SK-N-SH (cell line): ENCODE data around the gene GATC. TPM values are rescaled to one million over a fixed set of nuclear protein-coding genes. Genes with fewer than 3 reads are reported as not detected.

Source experiments
- CTCF ChIA-PET: fragments of 300-600, 350-600 bp; formaldehyde crosslinking; extraction: SDS; loops from one replicate; lab custom pipeline; 2021; lab: Yijun Ruan, JAX
- POLR2A ChIA-PET: fragments of 350-600 bp; sonication (Branson Sonifier 250); formaldehyde crosslinking; extraction: SDS; loops from one replicate; lab custom pipeline; 2020; ENCODE audit warnings: antibody characterized with exemption, inconsistent platforms; lab: Yijun Ruan, JAX
- DNase-seq: peaks from one replicate; pipeline ENCODE4 v3.0.0; 2012
- H2AFZ ChIP-seq: fragments of 200-600 bp; sonication (generic); 2 replicates; pipeline ENCODE4 v1.8.1; 2016; ENCODE audit warnings: antibody characterized with exemption, mild to moderate bottlenecking, low read depth
- H3F3A ChIP-seq: fragments of 200-600 bp; sonication (generic); replicated peaks from 2 replicates; pipeline ENCODE3; 2016; ENCODE audit warnings: antibody characterized with exemption, mild to moderate bottlenecking; ENCODE audit not compliant: insufficient read depth
- H3K27ac ChIP-seq, 2 experiments: fragments of 200-500 bp in 1 of 2; fragments of 200-600 bp in 1 of 2; sonication (Bioruptor generic) in 1 of 2; sonication (generic), shearing (Covaris generic) in 1 of 2; 2 replicates each; pipeline versions ENCODE4 v1.5.1 to v1.6.1; 2014 to 2016; ENCODE audit warnings: low read depth in 2 of 2, inconsistent platforms in 1 of 2, low read length in 1 of 2, mild to moderate bottlenecking in 1 of 2, mixed read lengths in 1 of 2
- H3K27me3 ChIP-seq: fragments of 200-600 bp; sonication (generic), shearing (Covaris generic); 2 replicates; pipeline ENCODE4 v1.6.1; 2016; ENCODE audit warnings: mixed run types; ENCODE audit not compliant: insufficient read depth
- H3K36me3 ChIP-seq, 2 experiments: fragments of 200-500 bp in 1 of 2; fragments of 200-600 bp in 1 of 2; sonication (Bioruptor generic) in 1 of 2; sonication (generic) in 1 of 2; replicated peaks in 1 of 2; 2 replicates each; pipeline versions ENCODE3 to v1.5.1; 2014 to 2016; ENCODE audit warnings: low read length in 1 of 2, mild to moderate bottlenecking in 1 of 2; ENCODE audit not compliant: insufficient read depth in 2 of 2, control insufficient read depth in 1 of 2
- H3K4me1 ChIP-seq, 2 experiments: fragments of 200-500 bp in 1 of 2; fragments of 200-600 bp in 1 of 2; sonication (Bioruptor generic) in 1 of 2; sonication (generic), shearing (Covaris generic) in 1 of 2; 2 replicates each; pipeline versions ENCODE4 v1.5.1 to v1.6.1; 2014 to 2016; ENCODE audit warnings: low read depth in 1 of 2, low read length in 1 of 2, mixed run types in 1 of 2; ENCODE audit not compliant: insufficient read depth in 2 of 2, control insufficient read depth in 1 of 2
- H3K4me2 ChIP-seq: fragments of 200-600 bp; sonication (generic), shearing (Covaris generic); 2 replicates; pipeline ENCODE4 v1.6.1; 2017; ENCODE audit warnings: mixed run types
- H3K4me3 ChIP-seq, 2 experiments: fragments of 200-500 bp in 1 of 2; fragments of 200-600 bp in 1 of 2; sonication (Bioruptor generic) in 1 of 2; sonication (generic), shearing (Covaris generic) in 1 of 2; 2 replicates each; pipeline versions ENCODE4 v1.5.1 to v1.8.1; 2014 to 2016; ENCODE audit warnings: low read depth in 2 of 2, inconsistent platforms in 1 of 2, low read length in 1 of 2, mild to moderate bottlenecking in 1 of 2, mixed read lengths in 1 of 2, moderate library complexity in 1 of 2
- H3K79me2 ChIP-seq: fragments of 200-600 bp; sonication (generic); 2 replicates; pipeline ENCODE4 v1.8.1; 2017; ENCODE audit warnings: mild to moderate bottlenecking; ENCODE audit not compliant: insufficient read depth
- H3K9ac ChIP-seq: fragments of 200-600 bp; sonication (generic); 2 replicates; pipeline ENCODE4 v1.6.1; 2017; ENCODE audit warnings: mixed run types
- H3K9me2 ChIP-seq: fragments of 200-600 bp; sonication (generic); 2 replicates; pipeline ENCODE4 v1.6.1; 2017; ENCODE audit warnings: mixed run types
- H3K9me3 ChIP-seq: fragments of 200-600 bp; sonication (generic); 2 replicates; pipeline ENCODE4 v1.6.1; 2017; ENCODE audit warnings: mixed run types, mild to moderate bottlenecking, moderate library complexity
- H4K20me1 ChIP-seq: fragments of 200-600 bp; sonication (generic); 2 replicates; pipeline ENCODE4 v1.6.1; 2017; ENCODE audit warnings: mild to moderate bottlenecking, mixed run types; ENCODE audit not compliant: insufficient read depth
- CHD2 ChIP-seq: fragments of 150-350 bp; IDR thresholded peaks from 2 replicates; pipeline ENCODE4 v1.6.1; 2018; ENCODE audit warnings: low read length; ENCODE audit not compliant: partially characterized antibody
- EP300 ChIP-seq, 2 experiments: IDR thresholded peaks; 2 replicates each; pipeline versions ENCODE4 v1.4.0 to v1.6.1; 2012; ENCODE audit warnings: borderline replicate concordance in 1 of 2, low read depth in 1 of 2, low read length in 1 of 2
- FOSL2 ChIP-seq: IDR thresholded peaks from 2 replicates; pipeline ENCODE4 v1.4.0; 2012; ENCODE audit warnings: low read depth, mild to moderate bottlenecking, moderate library complexity, borderline replicate concordance
- GABPA ChIP-seq: IDR thresholded peaks from 2 replicates; pipeline ENCODE4 v1.4.0; 2012; ENCODE audit warnings: low read depth, mild to moderate bottlenecking
- GATA2 ChIP-seq: sonication (generic); formaldehyde crosslinking; IDR thresholded peaks from 2 replicates; pipeline ENCODE4 v1.5.0; 2020; ENCODE audit warnings: mild to moderate bottlenecking, missing genetic modification reagents
- MAX ChIP-seq: IDR thresholded peaks from 2 replicates; pipeline ENCODE4 v1.4.0; 2012; ENCODE audit warnings: low read depth
- NRF1 ChIP-seq: IDR thresholded peaks from 2 replicates; pipeline ENCODE4 v1.6.1; 2012; ENCODE audit warnings: low read depth, mild to moderate bottlenecking, low read length
- PBX3 ChIP-seq: IDR thresholded peaks from 2 replicates; pipeline ENCODE4; 2012
- RFX5 ChIP-seq: IDR thresholded peaks from 2 replicates; pipeline ENCODE4 v1.6.1; 2012; ENCODE audit warnings: mild to moderate bottlenecking, improper control_type of control experiment, low read length
- RXRA ChIP-seq: IDR thresholded peaks from 2 replicates; pipeline ENCODE4 v1.4.0; 2012; ENCODE audit warnings: low read depth, mild to moderate bottlenecking, borderline replicate concordance
- SIN3A ChIP-seq: IDR thresholded peaks from 2 replicates; pipeline ENCODE4 v1.6.1; 2012; ENCODE audit warnings: low read depth, mild to moderate bottlenecking, low read length, moderate library complexity, borderline replicate concordance
- USF2 ChIP-seq: fragments of 150-350 bp; IDR thresholded peaks from 2 replicates; pipeline ENCODE4 v1.6.1; 2017; ENCODE audit warnings: antibody characterized with exemption, low read length, low read depth, borderline replicate concordance
- YY1 ChIP-seq: IDR thresholded peaks from 2 replicates; pipeline ENCODE4 v1.4.0; 2012; ENCODE audit warnings: low read depth, mild to moderate bottlenecking
- ZBTB33 ChIP-seq: IDR thresholded peaks from 2 replicates; pipeline ENCODE4 v1.4.0; 2012; ENCODE audit warnings: low read depth, borderline replicate concordance
- WGBS: methylation state at CpG from one replicate; pipeline ENCODE4 v1.1.6; 2017; ENCODE audit warnings: low lambda C conversion rate; 5-methylcytosine and 5-hydroxymethylcytosine counted together
- polyA plus RNA-seq, 3 experiments: library from polyadenylated mRNA; depleted of rRNA; stranded (reverse); fragments of >200 nt; gene quantifications; 2 replicates each; pipeline ENCODE4 v1.2.3, GENCODE V29; 2012
- TF ChIP-seq, protein P1 (sequence below): fragments of 200-600 bp; sonication (generic); IDR thresholded peaks from 2 replicates; pipeline ENCODE4 v1.6.1; 2017; ENCODE audit warnings: antibody characterized with exemption, mild to moderate bottlenecking, moderate library complexity

The GATC gene
- polyA plus RNA-seq, 1 of the 3 experiments (the other 2 are of a cell fraction), result 10.6 TPM

GRCh38 chr12:120474616-120474960, 28.3 kb downstream of the GATC start (continued):
- TF ChIP-seq, protein P1, sequence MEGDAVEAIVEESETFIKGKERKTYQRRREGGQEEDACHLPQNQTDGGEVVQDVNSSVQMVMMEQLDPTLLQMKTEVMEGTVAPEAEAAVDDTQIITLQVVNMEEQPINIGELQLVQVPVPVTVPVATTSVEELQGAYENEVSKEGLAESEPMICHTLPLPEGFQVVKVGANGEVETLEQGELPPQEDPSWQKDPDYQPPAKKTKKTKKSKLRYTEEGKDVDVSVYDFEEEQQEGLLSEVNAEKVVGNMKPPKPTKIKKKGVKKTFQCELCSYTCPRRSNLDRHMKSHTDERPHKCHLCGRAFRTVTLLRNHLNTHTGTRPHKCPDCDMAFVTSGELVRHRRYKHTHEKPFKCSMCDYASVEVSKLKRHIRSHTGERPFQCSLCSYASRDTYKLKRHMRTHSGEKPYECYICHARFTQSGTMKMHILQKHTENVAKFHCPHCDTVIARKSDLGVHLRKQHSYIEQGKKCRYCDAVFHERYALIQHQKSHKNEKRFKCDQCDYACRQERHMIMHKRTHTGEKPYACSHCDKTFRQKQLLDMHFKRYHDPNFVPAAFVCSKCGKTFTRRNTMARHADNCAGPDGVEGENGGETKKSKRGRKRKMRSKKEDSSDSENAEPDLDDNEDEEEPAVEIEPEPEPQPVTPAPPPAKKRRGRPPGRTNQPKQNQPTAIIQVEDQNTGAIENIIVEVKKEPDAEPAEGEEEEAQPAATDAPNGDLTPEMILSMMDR, result no peak
- TF ChIP-seq RXRA, result no peak
- TF ChIP-seq FOSL2, result peak; percentile 67
- no peak for TF ChIP-seq NRF1
- TF ChIP-seq ZBTB33, result no peak
- TF ChIP-seq EP300 (IDR thresholded peaks at IDR 0.05; ENCODE audit: borderline replicate concordance in 1 of 2, low read depth in 1 of 2, low read length in 1 of 2), result no peak
- no peak for TF ChIP-seq GABPA
- TF ChIP-seq RFX5, result no peak
- no peak for TF ChIP-seq CHD2
- TF ChIP-seq USF2, result no peak

DNA sequence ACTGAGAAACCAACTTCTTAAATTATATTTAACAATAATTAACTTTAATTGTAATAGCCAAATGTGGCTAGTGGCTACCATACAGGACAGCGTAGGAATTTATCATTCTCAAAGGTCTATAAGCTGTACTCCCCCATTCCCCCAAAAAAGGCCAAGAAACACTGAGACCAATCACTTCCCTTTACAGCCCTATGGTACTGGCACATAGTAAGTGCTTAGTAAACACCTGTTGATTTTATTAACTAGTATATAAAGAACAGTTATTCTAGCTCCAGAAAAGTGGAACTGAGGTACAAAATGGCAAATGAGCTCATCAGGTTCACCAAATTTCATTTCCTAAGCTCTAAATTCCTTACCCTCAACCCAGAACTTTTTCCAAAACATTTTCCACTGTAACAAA, 29.4 kb downstream of the GATC start:
- Histone ChIP-seq H3F3A (peaks cover 14% of the 10 kb centered on the region), H3K9me2 (no peaks in the 10 kb centered on the region), H3K4me2 (no peak overlapping the region), H3K79me2 (peaks cover 24% of the 10 kb centered on the region), H3K9me3 (no peaks in the 10 kb centered on the region), H3K4me3 (no peak overlapping the region), H3K4me1 (peaks cover 0 to 2% of the 10 kb centered on the region in 2 experiments; a peak in 1 of 4 replicates), H4K20me1 (no peaks in the 10 kb centered on the region), H3K27me3 (no peaks in the 10 kb centered on the region), H3K27ac (no peak overlapping the region), H3K9ac (no peak overlapping the region), H2AFZ (no peak overlapping the region), H3K36me3 (no peaks in the 10 kb centered on the region)
- no peak for TF ChIP-seq GABPA
- no peak for TF ChIP-seq GATA2 (CRISPR knock-in tag)
- TF ChIP-seq SIN3A, result no peak
- TF ChIP-seq MAX, result no peak
- no peak for TF ChIP-seq PBX3
- TF ChIP-seq CHD2, result no peak
- TF ChIP-seq YY1, result no peak
- 100% methylated on average over 1 of the region's 1 CpG for WGBS
- no peak for DNase-seq
- POLR2A ChIA-PET, result interaction anchor here (0.7 kb wide), 1 partner anchor 24 kb away, joined by 3 read pairs; no protein-coding TSS in a partner anchor
- CTCF ChIA-PET, result interaction anchor here (0.6 to 2.2 kb wide), 5 partner anchors 13 to 463 kb away, joined by 3 to 7 read pairs (median 4); no protein-coding TSS in a partner anchor
